ENCODE results near the gene CFAP300.

CFAP300 gene

DNA sequence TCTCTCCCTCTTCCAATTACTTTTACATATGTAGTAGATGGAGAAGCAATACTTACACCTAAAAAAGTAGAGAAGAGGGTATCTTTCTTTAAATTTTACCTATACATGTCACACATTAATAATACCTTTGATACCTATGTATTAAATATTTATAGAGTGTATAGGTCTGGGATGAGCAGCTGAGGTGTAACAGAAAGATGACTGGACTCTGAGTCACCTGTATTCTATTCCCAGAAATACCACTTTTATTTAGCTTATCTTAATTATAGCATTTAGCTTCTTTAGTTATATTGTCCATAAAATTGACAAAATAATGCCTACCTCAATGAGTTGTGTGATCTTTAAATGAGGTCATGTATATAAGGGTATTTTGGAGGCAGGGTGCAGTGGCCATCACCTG, 32.4 kb downstream of the CFAP300 start:
- H3K9me3 ChIP-seq (ENCODE audit: severe bottlenecking): no peaks in the 10 kb centered on the region
- H3K4me3 ChIP-seq (ENCODE audit: low read depth, low read length): no peak overlapping the region
- no peak overlapping the region for H3K27ac ChIP-seq
- H3K27me3 ChIP-seq (ENCODE audit: insufficient read depth, low read depth, severe bottlenecking): no peaks in the 10 kb centered on the region
- no peaks in the 10 kb centered on the region for H3K36me3 ChIP-seq
- no peak for TF ChIP-seq CTCF (IDR thresholded peaks at IDR 0.05; ENCODE audit: low read depth, low read length)
- DNase-seq: no peak

GRCh38 chr11:102081313-102081712, 34.1 kb downstream of the CFAP300 start:
- Histone ChIP-seq H3K27ac (no peak overlapping the region), H3K36me3 (no peaks in the 10 kb centered on the region), H3K4me3 (ENCODE audit: low read depth, low read length) (no peak overlapping the region), H3K27me3 (ENCODE audit: insufficient read depth, low read depth, severe bottlenecking) (no peaks in the 10 kb centered on the region), H3K9me3 (ENCODE audit: severe bottlenecking) (no peaks in the 10 kb centered on the region)
- DNase-seq: no peak
- no peak for TF ChIP-seq CTCF (IDR thresholded peaks at IDR 0.05; ENCODE audit: low read depth, low read length)

GRCh38 chr11:102085864-102086551, 38.8 kb downstream of the CFAP300 start:
- Histone ChIP-seq H3K27me3 (ENCODE audit: insufficient read depth, low read depth, severe bottlenecking) (no peaks in the 10 kb centered on the region), H3K36me3 (no peaks in the 10 kb centered on the region), H3K9me3 (ENCODE audit: severe bottlenecking) (no peaks in the 10 kb centered on the region), H3K27ac (no peak overlapping the region), H3K4me3 (ENCODE audit: low read depth, low read length) (no peak overlapping the region)
- TF ChIP-seq CTCF (IDR thresholded peaks at IDR 0.05; ENCODE audit: low read depth, low read length): no peak
- no peak for DNase-seq

GRCh38 chr11:102097186-102097585, 49.9 kb downstream of the CFAP300 start:
- H3K27ac ChIP-seq: no peak overlapping the region
- no peak for TF ChIP-seq CTCF (IDR thresholded peaks at IDR 0.05; ENCODE audit: low read depth, low read length)
- H3K36me3 ChIP-seq: no peaks in the 10 kb centered on the region
- H3K27me3 ChIP-seq (ENCODE audit: insufficient read depth, low read depth, severe bottlenecking): no peaks in the 10 kb centered on the region
- H3K9me3 ChIP-seq (ENCODE audit: severe bottlenecking): no peaks in the 10 kb centered on the region
- H3K4me3 ChIP-seq (ENCODE audit: low read depth, low read length): no peak overlapping the region
- DNase-seq: no peak

DNA sequence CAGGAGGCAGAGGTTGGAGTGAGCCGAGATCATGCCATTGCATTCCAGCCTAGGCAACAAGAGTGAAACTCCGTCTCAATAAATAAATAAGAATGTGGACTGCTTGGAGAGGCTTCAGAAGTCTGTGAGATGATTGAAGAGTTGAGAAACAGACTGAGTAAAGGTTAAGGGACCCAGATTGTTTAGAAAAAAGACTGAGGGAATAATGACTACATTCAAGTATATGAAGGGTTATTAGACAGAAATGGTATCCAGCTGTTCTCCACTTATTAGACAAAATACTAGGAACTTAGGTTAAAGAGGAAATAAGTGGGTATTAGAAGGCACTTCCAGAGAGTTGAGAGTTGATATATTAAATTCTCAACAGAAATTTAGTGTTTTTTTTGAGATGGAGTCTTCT, 52.5 kb downstream of the CFAP300 start:
- H3K27me3 ChIP-seq (ENCODE audit: insufficient read depth, low read depth, severe bottlenecking): no peaks in the 10 kb centered on the region
- no peaks in the 10 kb centered on the region for H3K9me3 ChIP-seq (ENCODE audit: severe bottlenecking)
- no peak for DNase-seq
- H3K36me3 ChIP-seq: no peaks in the 10 kb centered on the region
- no peak overlapping the region for H3K27ac ChIP-seq
- H3K4me3 ChIP-seq (ENCODE audit: low read depth, low read length): no peak overlapping the region
- no peak for TF ChIP-seq CTCF (IDR thresholded peaks at IDR 0.05; ENCODE audit: low read depth, low read length)
